Activated CD8-positive, alpha-beta T cell treated with anti-CD3 and anti-CD28 coated beads for 36 hours (primary cell): Measurements from ENCODE around the gene UBA6. TPM values are rescaled to one million over a fixed set of nuclear protein-coding genes. Genes with fewer than 3 reads are reported as not detected.

Experiments
- ATAC-seq: fragments of 200-7000 bp; cut with Tn5 transposase; one replicate; pipeline ENCODE4 v1.10.0; 2021; ENCODE audit warnings: mild to moderate bottlenecking, moderate library complexity
- CTCF ChIA-PET: fragments of 350-600 bp; sonication (Branson Sonifier 250); formaldehyde crosslinking; loops from one replicate; lab custom pipeline; 2021; ENCODE audit warnings: antibody characterized with exemption; lab: Charles Lee
- POLR2A ChIA-PET: fragments of 350-600 bp; sonication (Branson Sonifier 250); formaldehyde crosslinking; loops from one replicate; lab custom pipeline; 2021; ENCODE audit warnings: antibody characterized with exemption; lab: Charles Lee
- DNase-seq: peaks from one replicate; pipeline ENCODE4 v3.0.0-alpha.2; 2020
- H3K27ac Mint-ChIP-seq: one replicate; pipeline ENCODE4 v1.8.0; 2021; ENCODE audit warnings: mild to moderate bottlenecking, mixed read lengths
- H3K27me3 Mint-ChIP-seq: one replicate; pipeline ENCODE4 v1.8.0; 2021; ENCODE audit warnings: mixed read lengths
- H3K36me3 Mint-ChIP-seq: one replicate; pipeline ENCODE4 v1.8.0; 2021; ENCODE audit warnings: low read depth, mixed read lengths
- H3K4me1 Mint-ChIP-seq: one replicate; pipeline ENCODE4 v1.8.0; 2021; ENCODE audit warnings: low read depth, mixed read lengths
- H3K4me3 Mint-ChIP-seq: one replicate; pipeline ENCODE4 v1.8.0; 2021; ENCODE audit warnings: mild to moderate bottlenecking, moderate library complexity, mixed read lengths
- H3K9me3 Mint-ChIP-seq: one replicate; pipeline ENCODE4 v1.8.0; 2021; ENCODE audit warnings: mixed read lengths
- CTCF ChIP-seq: fragments of 200-600 bp; IDR thresholded peaks from one replicate; pipeline ENCODE4 v1.8.0; 2022; ENCODE audit warnings: antibody characterized with exemption, mild to moderate bottlenecking
- intact Hi-C: fragments of 100-400 bp; cut with micrococcal nuclease; formaldehyde crosslinking; loops from one replicate; pipeline ENCODE4 v1.10.0; 2022
- total RNA-seq, 2 experiments: library from RNA; stranded (reverse); gene quantifications; one replicate each; pipeline ENCODE4 v1.2.3, GENCODE V29; 2021

The UBA6 gene
- total RNA-seq, 2 experiments from 2014 or later: 81.2 to 87.5 TPM

GRCh38 chr4:67701517-67701850, 529 bp upstream of the UBA6 start:
- Mint-ChIP-seq H3K36me3 (peaks cover 29% of the 10 kb centered on the region), H3K4me3 (peak overlapping the region; percentile 83), H3K9me3 (peaks cover 8% of the 10 kb centered on the region), H3K27ac (peak overlapping the region; percentile 97), H3K4me1 (peaks cover 60% of the 10 kb centered on the region), H3K27me3 (no peaks in the 10 kb centered on the region)
- intact Hi-C loops: loop anchor here (5.0 kb wide), 1 partner anchor 154 kb away; the partner anchor contains the start of gene CENPC
- ChIA-PET POLR2A (interaction anchor here (0.6 to 1.5 kb wide), 4 partner anchors 10 to 147 kb away, joined by 3 to 6 read pairs (median 4); no protein-coding TSS in a partner anchor), CTCF (interaction anchor here (1.0 to 3.3 kb wide), 7 partner anchors 10 to 158 kb away, joined by 3 to 23 read pairs (median 4); no protein-coding TSS in a partner anchor)
- no peak for ATAC-seq
- DNase-seq: no peak
- TF ChIP-seq CTCF: no peak

- H3K27me3 Mint-ChIP-seq: no peaks in the 10 kb centered on the region
- peak overlapping the region; percentile 83 for H3K4me3 Mint-ChIP-seq
- H3K27ac Mint-ChIP-seq: peak overlapping the region; percentile 97
- H3K4me1 Mint-ChIP-seq: peaks cover 50% of the 10 kb centered on the region
- POLR2A ChIA-PET: interaction anchor here (1.5 kb wide), 2 partner anchors 8 to 14 kb away, joined by 5 to 6 read pairs; no protein-coding TSS in a partner anchor
- H3K9me3 Mint-ChIP-seq: no peaks in the 10 kb centered on the region
- no peak for TF ChIP-seq CTCF
- H3K36me3 Mint-ChIP-seq: peaks cover 23% of the 10 kb centered on the region
- intact Hi-C loops: loop anchor here (5.0 kb wide), 1 partner anchor 153 kb away; the partner anchor contains the start of gene CENPC
- ATAC-seq (no peak), DNase-seq (no peak)
- CTCF ChIA-PET: interaction anchor here (0.7 to 3.3 kb wide), 14 partner anchors 13 to 165 kb away, joined by 3 to 23 read pairs (median 3); no protein-coding TSS in a partner anchor
Measured at GRCh38 chr4:67700116-67700737, 728 bp downstream of the UBA6 start.

- Mint-ChIP-seq H3K4me1 (peaks cover 46% of the 10 kb centered on the region), H3K27ac (no peak overlapping the region), H3K9me3 (no peaks in the 10 kb centered on the region), H3K36me3 (peaks cover 23% of the 10 kb centered on the region), H3K4me3 (peak overlapping the region; percentile 83), H3K27me3 (no peaks in the 10 kb centered on the region)
- no peak for TF ChIP-seq CTCF
- ChIA-PET CTCF (interaction anchor here (0.6 to 3.3 kb wide), 9 partner anchors 12 to 156 kb away, joined by 3 to 23 read pairs (median 4); no protein-coding TSS in a partner anchor), POLR2A (interaction anchor here (0.6 kb wide), 1 partner anchor 186 kb away, joined by 3 read pairs; no protein-coding TSS in a partner anchor)
- intact Hi-C loops: loop anchor here (5.0 kb wide), 1 partner anchor 152 kb away; the partner anchor contains the start of gene CENPC
- ATAC-seq (no peak), DNase-seq (no peak)
Measured at GRCh38 chr4:67699603-67700002, 1.4 kb downstream of the UBA6 start.

GRCh38 chr4:67697860-67698687, 2.9 kb downstream of the UBA6 start:
- DNase-seq: no peak
- ChIA-PET POLR2A (no interaction called here), CTCF (no interaction called here)
- Mint-ChIP-seq H3K27ac (no peak overlapping the region), H3K9me3 (no peaks in the 10 kb centered on the region), H3K27me3 (no peaks in the 10 kb centered on the region), H3K36me3 (peaks cover 20% of the 10 kb centered on the region), H3K4me3 (no peak overlapping the region), H3K4me1 (peaks cover 37% of the 10 kb centered on the region)
- TF ChIP-seq CTCF: no peak
- ATAC-seq: no peak
- intact Hi-C loops: no loop called here
